GM23338 (cell line): ENCODE results near the gene CDH12. TPM values are rescaled to one million over a fixed set of nuclear protein-coding genes. Genes with fewer than 3 reads are reported as not detected.

Source experiments
- ATAC-seq: fragments of 200-7000 bp; cut with Tn5 transposase; 3 replicates; pipeline ENCODE4 v1.9.1; 2020
- DNase-seq: peaks from one replicate; pipeline ENCODE4 v3.0.0-alpha.2; 2015; ENCODE audit warnings: low spot score
- H2AFZ ChIP-seq: fragments of 200-600 bp; sonication (generic); 2 replicates; pipeline ENCODE4 v1.8.0; 2016; ENCODE audit warnings: antibody characterized with exemption, mild to moderate bottlenecking, moderate library complexity
- H3F3A ChIP-seq: fragments of 200-600 bp; sonication (generic); replicated peaks from 2 replicates; pipeline ENCODE4 v1.8.0; 2017; ENCODE audit warnings: antibody characterized with exemption, mixed run types, low read depth
- H3K27ac ChIP-seq: fragments of 200-600 bp; sonication (generic); 2 replicates; pipeline ENCODE4 v1.6.1; 2016; ENCODE audit warnings: low read depth
- H3K27me3 ChIP-seq: fragments of 200-600 bp; sonication (generic); 2 replicates; pipeline ENCODE4 v1.8.0; 2016; ENCODE audit warnings: mild to moderate bottlenecking, mixed run types, moderate library complexity; ENCODE audit not compliant: insufficient read depth
- H3K36me3 ChIP-seq: fragments of 200-600 bp; sonication (generic); 2 replicates; pipeline ENCODE4 v1.8.0; 2016; ENCODE audit warnings: mild to moderate bottlenecking; ENCODE audit not compliant: insufficient read depth
- H3K4me1 ChIP-seq: fragments of 200-600 bp; sonication (generic); 2 replicates; pipeline ENCODE4 v1.8.0; 2016; ENCODE audit warnings: mild to moderate bottlenecking, moderate library complexity; ENCODE audit not compliant: insufficient read depth
- H3K4me2 ChIP-seq: fragments of 200-600 bp; sonication (generic); 2 replicates; pipeline ENCODE4 v1.7.1; 2017; ENCODE audit warnings: mixed run types
- H3K4me3 ChIP-seq: fragments of 200-600 bp; sonication (generic); 2 replicates; pipeline ENCODE4 v1.6.1; 2016; ENCODE audit warnings: mixed run types
- H3K79me2 ChIP-seq: fragments of 200-600 bp; sonication (generic); replicated peaks from 2 replicates; pipeline ENCODE4 v1.8.0; 2017; ENCODE audit warnings: mild to moderate bottlenecking; ENCODE audit not compliant: insufficient read depth
- H3K9me2 ChIP-seq: fragments of 200-600 bp; sonication (generic); 2 replicates; pipeline ENCODE4 v1.8.0; 2017; ENCODE audit not compliant: insufficient read depth
- H4K20me1 ChIP-seq: fragments of 200-600 bp; sonication (generic); replicated peaks from 2 replicates; pipeline ENCODE4 v1.8.0; 2017; ENCODE audit warnings: mild to moderate bottlenecking; ENCODE audit not compliant: insufficient read depth
- H3K27ac Mint-ChIP-seq: 2 replicates; pipeline ENCODE4 v1.8.0; 2020; ENCODE audit warnings: inconsistent platforms, mild to moderate bottlenecking, moderate library complexity, mixed read lengths
- H3K27me3 Mint-ChIP-seq: 3 replicates; pipeline ENCODE4 v1.8.0; 2022; ENCODE audit warnings: low read depth, mild to moderate bottlenecking, moderate library complexity, mixed read lengths, inconsistent platforms; ENCODE audit not compliant: insufficient read depth, poor library complexity
- H3K36me3 Mint-ChIP-seq: 3 replicates; pipeline ENCODE4 v1.8.0; 2021; ENCODE audit warnings: low read depth, mild to moderate bottlenecking, inconsistent platforms, moderate library complexity, mixed read lengths
- H3K4me1 Mint-ChIP-seq: 3 replicates; pipeline ENCODE4 v1.8.0; 2020; ENCODE audit warnings: mild to moderate bottlenecking, inconsistent platforms, mixed read lengths
- H3K4me3 Mint-ChIP-seq: 3 replicates; pipeline ENCODE4 v1.8.0; 2021; ENCODE audit warnings: moderate library complexity, mild to moderate bottlenecking, inconsistent platforms, mixed read lengths
- H3K9me3 Mint-ChIP-seq: 3 replicates; pipeline ENCODE4 v1.8.0; 2020; ENCODE audit warnings: moderate library complexity, mild to moderate bottlenecking, inconsistent platforms, mixed read lengths
- CTCF ChIP-seq, 2 experiments: fragments of 200-600 bp in 1 of 2; sonication (generic) in 1 of 2; conservative IDR thresholded peaks; 2 replicates each; pipeline versions ENCODE4 v1.5.1 to v1.6.1; 2016 to 2017; ENCODE audit warnings: antibody characterized with exemption in 2 of 2, low read depth in 2 of 2, mild to moderate bottlenecking in 2 of 2, moderate library complexity in 1 of 2
- ETS1 ChIP-seq: IDR thresholded peaks from 2 replicates; pipeline ENCODE4 v1.6.1; 2016; ENCODE audit warnings: antibody characterized with exemption
- EZH2 ChIP-seq: fragments of 200-600 bp; sonication (generic); IDR thresholded peaks from one replicate; pipeline ENCODE4 v1.8.0; 2017; ENCODE audit warnings: antibody characterized with exemption, mild to moderate bottlenecking, low read depth; ENCODE audit not compliant: unreplicated experiment
- EZH2phosphoT487 ChIP-seq: fragments of 200-600 bp; sonication (generic); IDR thresholded peaks from one replicate; pipeline ENCODE4 v1.8.1; 2018; ENCODE audit warnings: antibody characterized with exemption; ENCODE audit not compliant: unreplicated experiment
- JUNB ChIP-seq: IDR thresholded peaks from one replicate; pipeline ENCODE4 v1.6.1; 2016; ENCODE audit warnings: antibody characterized with exemption; ENCODE audit not compliant: unreplicated experiment
- NANOG ChIP-seq: IDR thresholded peaks from 2 replicates; pipeline ENCODE4 v1.6.1; 2016; ENCODE audit warnings: antibody characterized with exemption, borderline replicate concordance
- POLR2AphosphoS5 ChIP-seq: IDR thresholded peaks from 2 replicates; pipeline ENCODE4 v1.6.1; 2016; ENCODE audit warnings: antibody characterized with exemption, low read depth
- REST ChIP-seq: IDR thresholded peaks from one replicate; pipeline ENCODE4 v1.6.1; 2018; ENCODE audit warnings: antibody characterized with exemption; ENCODE audit not compliant: unreplicated experiment
- STAT1 ChIP-seq: IDR thresholded peaks from one replicate; pipeline ENCODE4 v1.6.1; 2016; ENCODE audit warnings: antibody characterized with exemption; ENCODE audit not compliant: unreplicated experiment
- ZNF114 ChIP-seq: fragments of 250-450 bp; sonication (Bioruptor Pico); IDR thresholded peaks from 2 replicates; pipeline ENCODE4 v1.5.0; 2020; ENCODE audit warnings: mild to moderate bottlenecking, moderate library complexity
- ZNF331 ChIP-seq: fragments of 250-450 bp; sonication (Bioruptor Pico); IDR thresholded peaks from 2 replicates; pipeline ENCODE4 v1.5.0; 2020; ENCODE audit warnings: low read depth, mild to moderate bottlenecking, moderate library complexity
- ZNF462 ChIP-seq: fragments of 250-450 bp; sonication (Bioruptor Pico); IDR thresholded peaks from 2 replicates; pipeline ENCODE4 v1.5.0; 2020; ENCODE audit warnings: mild to moderate bottlenecking, moderate library complexity
- polyA plus RNA-seq: library from polyadenylated mRNA; unstranded; fragments of >200 nt; fragmentation: Nextera tagmentation; extraction: Ambion mirVana; gene quantifications from 2 replicates; pipeline ENCODE4 v1.2.1, GENCODE V29; 2016
- total RNA-seq: library from RNA; depleted of rRNA; stranded (reverse); fragments of >200 nt; shearing (Covaris generic); gene quantifications from 2 replicates; pipeline ENCODE4 v1.2.3, GENCODE V29; 2014

The CDH12 gene
- total and polyA plus RNA-seq, 2 experiments from 2014 or later: not detected

- Mint-ChIP-seq H3K9me3 (no peaks in the 10 kb centered on the region), H3K27me3 (no peaks in the 10 kb centered on the region), H3K36me3 (no peaks in the 10 kb centered on the region), H3K4me1 (peaks cover 4% of the 10 kb centered on the region; the same call in 2 of the 3 replicates), H3K4me3 (no peak overlapping the region), H3K27ac (no peak overlapping the region)
- Histone ChIP-seq H3K36me3 (no peaks in the 10 kb centered on the region), H2AFZ (no peak overlapping the region), H3K4me2 (no peak overlapping the region), H3K27ac (no peak overlapping the region), H3K27me3 (no peaks in the 10 kb centered on the region), H3K4me3 (no peak overlapping the region), H3K4me1 (no peaks in the 10 kb centered on the region), H3K79me2 (no peaks in the 10 kb centered on the region), H3K9me2 (no peaks in the 10 kb centered on the region), H3F3A (no peaks in the 10 kb centered on the region), H4K20me1 (no peaks in the 10 kb centered on the region)
- DNase-seq (peak; percentile 21), ATAC-seq (no peak)
- TF ChIP-seq REST (no peak), EZH2 (no peak), POLR2AphosphoS5 (no peak), EZH2phosphoT487 (no peak), ETS1 (no peak), JUNB (no peak), CTCF (conservative IDR thresholded peaks at IDR 0.05; ENCODE audit: low read depth in 2 of 2) (no peak), ZNF462 (CRISPR knock-in tag) (no peak), STAT1 (no peak), NANOG (no peak), ZNF114 (CRISPR knock-in tag) (no peak), ZNF331 (no peak)
Observed at GRCh38 chr5:21807953-21808352, 1045.2 kb downstream of the CDH12 start.
